HUES48 (cell line): Measurements from ENCODE around the gene SLC8A1.

Experiments used
- H3K27ac ChIP-seq: one replicate; pipeline ENCODE4 v1.7.0; 2013; ENCODE audit warnings: low read depth, low read length, inconsistent platforms
- H3K27me3 ChIP-seq: 2 replicates; pipeline ENCODE4 v1.6.1; 2013; ENCODE audit warnings: mild to moderate bottlenecking, low read length; ENCODE audit not compliant: control insufficient read depth, insufficient read depth
- H3K36me3 ChIP-seq: 2 replicates; pipeline ENCODE4 v1.6.1; 2013; ENCODE audit warnings: low read length; ENCODE audit not compliant: control insufficient read depth, insufficient read depth
- H3K4me1 ChIP-seq: 2 replicates; pipeline ENCODE4 v1.6.1; 2013; ENCODE audit warnings: mild to moderate bottlenecking, low read length; ENCODE audit not compliant: control insufficient read depth, insufficient read depth
- H3K4me3 ChIP-seq: 2 replicates; pipeline ENCODE4 v1.5.1; 2013; ENCODE audit warnings: mild to moderate bottlenecking, low read depth, low read length
- H3K9ac ChIP-seq: 2 replicates; pipeline ENCODE4 v1.6.1; 2013; ENCODE audit warnings: mild to moderate bottlenecking, low read depth, low read length, moderate library complexity
- H3K9me3 ChIP-seq: 2 replicates; pipeline ENCODE4 v1.6.1; 2013; ENCODE audit warnings: low read length; ENCODE audit not compliant: control insufficient read depth, insufficient read depth

The SLC8A1 gene

DNA sequence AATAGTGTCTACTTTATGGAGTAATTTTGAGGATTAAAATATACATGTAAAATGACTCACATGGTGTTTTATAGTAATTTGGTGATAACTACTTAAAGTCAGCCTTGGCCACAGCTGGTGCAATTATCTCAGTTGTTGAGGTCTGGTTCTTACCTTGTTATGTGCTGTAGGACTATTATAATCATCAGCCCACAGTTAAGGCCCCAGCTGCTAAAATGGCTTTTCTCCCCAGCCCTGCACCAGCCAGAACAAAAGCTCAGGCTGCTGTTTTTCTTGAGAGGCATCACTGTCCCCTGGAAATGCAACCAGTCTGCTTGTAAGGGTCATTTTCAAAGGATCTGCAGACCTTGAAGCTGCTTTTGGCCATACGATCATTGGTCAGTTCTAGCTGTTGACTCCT, 389.5 kb downstream of the SLC8A1 start:
- peaks cover 3% of the 10 kb centered on the region; the same call in 1 of the 2 replicates for H3K9me3 ChIP-seq
- H3K4me3 ChIP-seq = no peak overlapping the region
- no peak overlapping the region for H3K9ac ChIP-seq
- H3K27ac ChIP-seq = no peak overlapping the region
- H3K36me3 ChIP-seq = no peaks in the 10 kb centered on the region
- no peaks in the 10 kb centered on the region for H3K27me3 ChIP-seq
- no peaks in the 10 kb centered on the region for H3K4me1 ChIP-seq

DNA sequence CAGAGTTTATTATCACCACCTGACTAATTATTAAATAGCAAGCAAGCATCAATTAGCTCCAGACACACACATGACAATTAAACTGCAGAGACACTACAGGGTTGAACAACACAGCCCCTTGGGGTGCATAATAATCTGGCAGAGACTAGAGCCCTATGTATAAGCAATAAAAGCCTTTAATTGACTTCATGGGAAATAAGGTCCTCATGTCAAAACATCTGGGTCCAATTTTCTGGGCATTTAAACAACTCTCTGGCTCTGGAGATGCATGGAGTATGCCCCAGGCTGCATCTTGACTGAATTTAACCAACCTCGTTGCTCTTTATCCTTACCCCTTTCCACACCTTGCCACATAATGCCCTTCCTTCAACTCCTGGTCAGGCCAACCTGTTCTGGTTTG, 402.1 kb downstream of the SLC8A1 start:
- Histone ChIP-seq H3K36me3 (no peaks in the 10 kb centered on the region), H3K9ac (no peak overlapping the region), H3K27ac (no peak overlapping the region)

DNA sequence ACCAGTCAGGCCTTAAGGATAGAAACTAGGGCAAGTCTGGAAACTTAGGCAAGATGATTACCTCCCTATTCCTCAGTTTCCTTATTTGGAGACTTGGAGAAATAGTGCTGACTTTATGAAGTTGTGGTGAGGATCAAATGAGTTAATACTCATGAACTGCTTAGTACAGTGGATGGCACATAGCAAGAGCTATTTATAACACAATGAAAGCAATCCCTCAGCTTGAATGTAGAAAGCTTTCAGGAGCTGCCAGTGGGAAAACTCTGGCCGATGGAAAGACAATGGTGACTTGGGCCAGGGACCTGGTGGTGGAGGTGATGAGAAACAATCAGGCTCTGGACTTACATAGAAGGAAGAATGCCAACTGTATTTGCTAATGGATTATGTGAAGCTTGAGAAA, 403.4 kb downstream of the SLC8A1 start:
- Histone ChIP-seq H3K4me3 (no peak overlapping the region), H3K9ac (no peak overlapping the region), H3K27ac (no peak overlapping the region), H3K4me1 (no peaks in the 10 kb centered on the region; the same call in 1 of the 2 replicates), H3K36me3 (no peaks in the 10 kb centered on the region), H3K27me3 (no peaks in the 10 kb centered on the region), H3K9me3 (no peaks in the 10 kb centered on the region)

More for the DNA sequence above, 402.1 kb downstream of the SLC8A1 start:
- Histone ChIP-seq H3K27me3 (no peaks in the 10 kb centered on the region), H3K9me3 (no peaks in the 10 kb centered on the region), H3K4me3 (no peak overlapping the region), H3K4me1 (no peaks in the 10 kb centered on the region)

DNA sequence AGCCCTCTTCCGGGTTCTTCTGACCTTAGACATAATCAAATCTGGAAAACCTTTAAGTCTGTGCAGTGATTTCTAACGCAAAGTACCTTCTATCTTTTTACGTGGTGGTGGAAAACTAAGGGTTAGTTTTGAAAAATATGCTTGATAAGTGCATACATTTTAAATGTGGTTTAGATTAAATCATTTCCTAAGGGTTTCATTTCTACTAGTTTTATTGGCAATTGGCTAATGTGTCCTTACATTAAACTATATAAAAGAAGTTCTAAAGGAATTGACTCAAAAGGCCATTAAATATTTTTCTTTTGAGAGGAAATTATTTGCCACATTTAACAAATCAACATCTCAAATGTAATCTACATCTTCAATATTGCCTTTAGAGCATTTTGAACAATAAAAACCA, 404.5 kb downstream of the SLC8A1 start:
- Histone ChIP-seq H3K4me1 (no peaks in the 10 kb centered on the region; the same call in 1 of the 2 replicates), H3K9me3 (no peaks in the 10 kb centered on the region), H3K4me3 (no peak overlapping the region), H3K27me3 (no peaks in the 10 kb centered on the region), H3K9ac (no peak overlapping the region), H3K27ac (no peak overlapping the region), H3K36me3 (no peaks in the 10 kb centered on the region)
